AG04449 (cell line): Measurements from ENCODE around the gene TXNRD2.

Experiments used
- CTCF ChIA-PET: fragments of 350-600 bp; formaldehyde crosslinking; extraction: SDS; loops from one replicate; lab custom pipeline; 2021; ENCODE audit warnings: antibody characterized with exemption; lab: Yijun Ruan, JAX
- POLR2A ChIA-PET: fragments of 400-600, 350-600 bp; formaldehyde crosslinking; extraction: SDS; loops from one replicate; lab custom pipeline; 2020; ENCODE audit warnings: antibody characterized with exemption, inconsistent platforms; lab: Yijun Ruan, JAX
- DNase-seq: peaks from one replicate; pipeline ENCODE4 v3.0.0-alpha.2; 2010; ENCODE audit warnings: low read depth, low spot score
- H3K4me3 ChIP-seq: 2 replicates; pipeline ENCODE4 v1.5.1; 2011; ENCODE audit warnings: low read depth, mild to moderate bottlenecking, control low read depth, low read length
- TF ChIP-seq, protein P1 (sequence below): IDR thresholded peaks from one replicate; pipeline ENCODE4 v1.5.1; 2011; ENCODE audit warnings: mild to moderate bottlenecking, moderate library complexity, low read length, control low read depth, inconsistent platforms; ENCODE audit not compliant: insufficient read depth; ENCODE audit errors: missing control alignments

The TXNRD2 gene

DNA sequence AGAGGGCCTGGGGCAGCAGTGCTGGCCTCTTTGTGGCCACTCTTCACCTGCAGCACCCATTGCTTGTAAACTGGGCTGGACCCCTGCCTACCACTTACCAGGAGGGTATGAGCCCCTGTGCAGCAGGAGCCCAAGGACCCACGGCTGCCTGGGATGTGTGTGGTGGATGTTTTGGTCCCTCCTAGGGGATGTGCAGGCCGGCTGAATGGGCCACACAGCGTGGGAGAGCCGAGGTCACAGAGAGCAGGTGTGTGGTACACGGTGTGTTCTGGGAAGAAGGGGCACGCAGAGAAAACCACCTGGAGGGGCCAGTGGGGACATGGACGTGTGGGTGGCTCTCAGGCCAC lies 67.7 kb downstream of the TXNRD2 start:
- DNase-seq = no peak
- ChIA-PET POLR2A (no interaction called here), CTCF (interaction anchor here (1.3 kb wide), 1 partner anchor 36 kb away, joined by 3 read pairs; no protein-coding TSS in a partner anchor)
- no peak overlapping the region for H3K4me3 ChIP-seq
- TF ChIP-seq, protein P1, sequence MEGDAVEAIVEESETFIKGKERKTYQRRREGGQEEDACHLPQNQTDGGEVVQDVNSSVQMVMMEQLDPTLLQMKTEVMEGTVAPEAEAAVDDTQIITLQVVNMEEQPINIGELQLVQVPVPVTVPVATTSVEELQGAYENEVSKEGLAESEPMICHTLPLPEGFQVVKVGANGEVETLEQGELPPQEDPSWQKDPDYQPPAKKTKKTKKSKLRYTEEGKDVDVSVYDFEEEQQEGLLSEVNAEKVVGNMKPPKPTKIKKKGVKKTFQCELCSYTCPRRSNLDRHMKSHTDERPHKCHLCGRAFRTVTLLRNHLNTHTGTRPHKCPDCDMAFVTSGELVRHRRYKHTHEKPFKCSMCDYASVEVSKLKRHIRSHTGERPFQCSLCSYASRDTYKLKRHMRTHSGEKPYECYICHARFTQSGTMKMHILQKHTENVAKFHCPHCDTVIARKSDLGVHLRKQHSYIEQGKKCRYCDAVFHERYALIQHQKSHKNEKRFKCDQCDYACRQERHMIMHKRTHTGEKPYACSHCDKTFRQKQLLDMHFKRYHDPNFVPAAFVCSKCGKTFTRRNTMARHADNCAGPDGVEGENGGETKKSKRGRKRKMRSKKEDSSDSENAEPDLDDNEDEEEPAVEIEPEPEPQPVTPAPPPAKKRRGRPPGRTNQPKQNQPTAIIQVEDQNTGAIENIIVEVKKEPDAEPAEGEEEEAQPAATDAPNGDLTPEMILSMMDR = no peak

DNA sequence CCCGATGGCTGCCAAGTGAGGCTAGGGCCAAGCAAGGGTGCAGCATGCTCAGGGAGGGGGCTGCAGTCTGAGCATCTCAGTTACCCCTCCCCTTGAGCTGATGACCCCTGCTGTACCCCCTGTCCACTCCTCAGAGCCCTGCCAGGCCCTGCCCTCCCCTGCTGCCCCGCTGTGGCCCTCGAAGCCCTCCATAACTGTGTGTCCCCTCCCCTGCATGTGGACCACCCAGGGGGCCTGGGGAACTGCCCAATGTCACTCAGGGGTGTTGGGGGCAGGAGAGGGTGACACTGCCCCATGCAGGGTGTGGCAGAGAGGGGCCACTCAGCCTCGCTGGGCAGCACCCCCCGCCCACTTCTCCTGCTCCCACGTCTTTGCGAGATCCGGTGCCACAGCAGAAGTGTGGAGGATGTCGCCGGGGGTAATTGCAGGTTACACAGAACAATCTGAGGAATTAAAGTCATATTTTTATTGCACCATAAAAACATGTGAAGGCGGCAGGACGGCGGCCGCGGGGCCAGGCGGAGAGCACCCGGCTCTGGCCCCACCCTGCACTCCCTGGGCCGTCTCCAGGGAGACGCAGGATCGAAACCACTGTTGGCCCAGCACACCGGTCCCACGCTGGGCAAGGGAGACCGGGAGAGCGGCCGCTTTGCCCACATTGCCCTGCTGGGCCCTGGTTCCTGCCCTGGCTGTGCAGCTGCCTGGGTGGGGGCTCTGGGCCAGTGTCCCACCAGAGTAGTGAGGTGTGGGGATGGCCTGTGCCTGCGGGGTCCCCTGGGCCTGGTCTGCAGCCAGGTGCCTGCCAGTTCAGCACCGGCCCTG lies 68.3 kb downstream of the TXNRD2 start:
- TF ChIP-seq, protein P1 = no peak
- POLR2A ChIA-PET = no interaction called here
- no peak overlapping the region for H3K4me3 ChIP-seq
- CTCF ChIA-PET = interaction anchor here (1.3 kb wide), 1 partner anchor 37 kb away, joined by 3 read pairs; no protein-coding TSS in a partner anchor
- no peak for DNase-seq

DNA sequence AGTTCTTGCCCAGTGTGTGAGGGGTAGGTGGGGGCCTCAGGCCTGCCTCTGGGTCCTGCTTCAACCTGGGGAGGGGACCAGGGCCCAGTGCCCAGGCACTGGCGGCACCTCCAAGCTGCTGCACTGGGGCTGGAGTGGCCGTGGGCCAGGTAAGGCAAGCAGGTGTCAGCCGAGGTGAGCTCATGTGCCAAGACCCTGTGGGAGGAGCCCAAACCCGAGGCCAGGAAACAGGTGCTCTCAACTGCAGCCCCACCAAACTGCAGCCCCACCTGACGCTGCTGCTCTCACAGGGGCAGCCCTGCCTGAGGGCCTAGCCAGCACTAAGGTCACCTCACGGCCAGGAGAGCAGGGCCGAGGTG lies 68.9 kb downstream of the TXNRD2 start:
- ChIA-PET CTCF (no interaction called here), POLR2A (no interaction called here)
- DNase-seq = no peak
- TF ChIP-seq, protein P1 = no peak
- H3K4me3 ChIP-seq = no peak overlapping the region

DNA sequence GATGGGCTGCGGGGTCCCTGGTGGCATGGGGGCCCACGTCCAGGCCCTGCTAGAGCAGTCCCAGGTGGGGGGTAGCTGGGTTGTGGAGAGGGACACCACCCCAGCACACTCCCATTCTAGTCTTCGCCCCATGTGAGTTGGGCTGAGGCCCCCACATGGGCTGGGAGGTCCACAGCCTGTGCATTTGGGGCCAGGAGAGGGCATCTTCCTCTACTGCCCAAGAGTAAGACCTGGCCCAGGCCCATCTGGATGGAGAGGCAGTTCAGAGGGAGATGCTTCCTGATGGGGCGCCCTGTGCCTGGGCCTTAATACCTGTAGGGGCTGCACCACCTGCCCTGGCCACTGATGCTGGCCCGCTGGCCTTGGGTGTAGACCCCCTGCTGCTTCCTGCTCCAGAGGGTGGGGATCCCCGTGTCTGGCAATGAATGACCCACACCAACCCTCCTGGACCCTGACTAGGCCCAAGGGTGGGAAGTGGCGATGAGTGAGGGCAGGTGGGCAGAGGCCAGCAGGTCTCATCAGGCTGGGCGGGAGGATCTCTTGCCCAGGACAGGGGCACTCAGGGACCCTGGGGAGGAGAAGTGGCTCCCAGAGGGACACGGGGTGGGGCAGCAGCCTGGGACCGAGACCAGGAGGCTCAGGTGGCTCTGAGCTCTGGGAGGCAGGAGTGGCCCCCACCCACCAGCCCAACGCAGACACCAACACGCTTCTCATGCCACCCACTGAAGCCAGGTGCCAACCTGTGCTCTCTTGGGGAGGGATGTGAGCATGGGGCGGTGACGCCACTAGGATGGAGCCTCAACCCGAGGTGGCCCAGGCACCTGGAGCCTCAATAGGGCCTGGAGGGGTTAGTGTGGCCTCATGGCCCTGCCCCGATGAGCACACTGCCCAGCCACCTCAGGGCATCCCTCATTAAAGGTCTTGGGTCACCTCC lies 69.5 kb downstream of the TXNRD2 start:
- CTCF ChIA-PET = interaction anchor here (0.8 kb wide), 1 partner anchor 38 kb away, joined by 3 read pairs; no protein-coding TSS in a partner anchor
- POLR2A ChIA-PET = no interaction called here
- no peak overlapping the region for H3K4me3 ChIP-seq
- TF ChIP-seq, protein P1 = no peak
- DNase-seq = no peak

DNA sequence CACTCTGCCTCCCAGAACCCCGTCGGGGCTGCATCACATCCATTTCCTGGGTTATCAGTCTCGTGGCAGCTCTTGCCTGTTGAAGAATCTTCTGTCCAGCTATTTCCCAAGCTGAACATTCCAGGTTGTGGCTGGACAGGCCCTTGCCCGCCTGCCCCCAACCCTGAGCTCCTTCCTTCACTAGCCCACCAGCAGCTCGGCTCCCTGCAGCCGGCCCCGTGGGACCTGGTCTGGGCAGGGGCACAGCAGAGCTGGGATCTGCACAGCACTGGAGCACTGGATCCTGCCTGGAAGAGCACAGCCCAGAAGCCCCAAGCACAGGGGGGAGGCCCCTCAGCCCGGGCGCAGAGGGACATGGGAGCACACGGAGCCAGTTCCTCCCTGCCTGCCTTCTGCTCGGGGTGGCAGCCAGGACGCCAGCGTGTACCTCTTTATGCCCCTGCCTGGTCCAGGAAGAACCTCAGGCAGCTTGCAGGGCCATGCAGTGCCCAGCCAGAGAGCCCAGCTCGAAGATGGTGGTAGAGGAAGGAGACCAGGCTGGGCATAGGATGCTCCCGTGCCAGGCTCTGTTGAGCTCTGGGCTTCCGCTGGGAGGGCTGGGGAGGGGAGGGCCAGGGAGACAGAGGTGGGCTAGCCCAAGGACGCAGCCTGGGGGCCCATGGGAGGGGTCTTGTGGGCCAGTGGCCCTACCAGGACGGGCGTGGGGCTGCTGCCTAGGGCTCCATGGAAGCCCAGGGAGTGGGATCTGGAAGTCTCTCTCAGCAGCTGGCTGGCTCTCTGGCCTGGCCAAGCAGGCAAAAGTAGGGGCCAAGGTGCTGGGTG lies 70.4 kb downstream of the TXNRD2 start:
- ChIA-PET POLR2A (no interaction called here), CTCF (interaction anchor here (0.8 kb wide), 1 partner anchor 39 kb away, joined by 3 read pairs; no protein-coding TSS in a partner anchor)
- H3K4me3 ChIP-seq = no peak overlapping the region
- TF ChIP-seq, protein P1 = no peak
- DNase-seq = no peak
